GM18951 (cell line): Measurements from ENCODE around the gene RPL10.

ENCODE experiments used
- POLR2A ChIP-seq: IDR thresholded peaks from 4 replicates; pipeline ENCODE4 v1.6.1; 2011; ENCODE audit warnings: mild to moderate bottlenecking; ENCODE audit not compliant: insufficient read length, insufficient read depth; ENCODE audit errors: extremely low read depth
- in situ Hi-C: fragments of 300-500 bp; cut with MboI; formaldehyde crosslinking; loops from one replicate; pipeline ENCODE4 v1.12.0; 2022; ENCODE audit warnings: low sequenced_read_pairs, mixed read lengths, inconsistent platforms; ENCODE audit not compliant: unreplicated experiment

RPL10 gene

DNA sequence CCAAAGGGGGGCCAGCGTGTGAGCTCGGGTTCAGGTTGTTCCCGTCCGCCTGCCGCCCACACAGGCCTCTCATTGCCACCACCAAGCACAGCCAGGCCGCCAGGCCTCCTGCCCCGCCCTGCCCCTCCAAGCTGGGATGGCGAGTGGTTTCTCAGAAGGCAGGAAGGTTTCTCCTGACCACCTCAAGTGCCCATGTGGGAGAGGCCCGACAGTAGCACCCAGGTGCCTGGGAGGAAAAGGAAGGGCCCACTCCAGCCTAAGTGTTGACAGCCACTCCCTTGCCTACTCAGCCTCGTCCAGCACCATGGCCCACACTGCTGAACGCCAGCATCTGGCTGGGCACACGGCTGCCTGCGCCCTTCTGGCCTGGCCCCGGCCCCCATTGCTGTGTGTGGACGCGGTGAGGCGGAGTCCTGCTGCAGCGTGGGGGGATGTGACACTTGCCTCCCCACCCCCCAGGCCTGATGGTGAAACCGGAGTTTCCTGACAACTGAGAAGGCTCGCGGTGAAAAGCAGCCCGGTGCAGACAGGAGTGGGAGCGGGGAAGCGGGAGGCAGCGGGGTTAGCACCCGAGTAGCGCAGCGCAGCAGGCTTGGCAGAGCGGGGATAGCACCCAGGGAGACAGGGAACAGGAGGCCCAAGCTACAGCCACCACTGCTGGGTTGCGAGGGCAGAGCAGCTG lies 42.9 kb upstream of the RPL10 start:
- TF ChIP-seq POLR2A = peak; percentile 1
- in situ Hi-C loops = no loop called here

DNA sequence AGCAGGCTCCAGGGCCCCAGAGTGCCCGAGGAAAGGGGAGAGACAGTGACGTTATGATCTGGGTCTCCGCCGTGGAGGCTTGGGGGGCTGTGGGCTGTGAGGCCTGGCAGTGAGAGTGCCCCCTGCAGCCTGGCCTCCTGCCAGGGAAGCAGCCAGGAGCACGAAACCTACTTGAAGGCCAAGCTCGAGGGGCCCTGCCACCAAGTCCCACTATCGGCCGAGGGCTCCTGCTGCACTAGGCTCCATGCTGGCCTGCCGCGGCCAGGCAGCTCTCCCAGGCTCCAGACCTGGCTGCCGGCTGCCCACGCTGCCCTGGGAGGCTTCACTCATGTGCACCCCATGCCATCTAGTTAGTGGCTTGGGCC lies 42.4 kb upstream of the RPL10 start:
- TF ChIP-seq POLR2A = no peak
- in situ Hi-C loops = no loop called here

DNA sequence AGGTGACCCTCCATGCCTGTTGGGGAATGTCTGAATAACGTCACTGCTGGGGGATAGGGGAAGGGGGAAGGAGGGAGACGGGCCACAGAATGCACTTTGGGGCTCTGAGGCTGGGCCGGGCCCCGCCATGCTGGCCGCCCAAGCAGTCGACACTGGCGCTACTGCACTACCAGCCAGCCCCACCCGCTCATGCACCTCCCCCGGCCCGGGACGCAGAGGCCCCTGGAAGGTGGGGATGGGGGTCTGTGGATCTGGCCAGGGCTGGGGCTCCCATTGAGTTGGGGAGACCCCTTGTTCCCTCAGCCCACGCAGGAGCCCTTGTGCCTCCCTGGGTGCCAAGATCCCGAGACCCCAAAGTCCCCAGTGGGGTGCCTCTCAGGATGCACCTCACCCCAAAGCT lies 41.6 kb upstream of the RPL10 start:
- TF ChIP-seq POLR2A = no peak
- in situ Hi-C loops = no loop called here

DNA sequence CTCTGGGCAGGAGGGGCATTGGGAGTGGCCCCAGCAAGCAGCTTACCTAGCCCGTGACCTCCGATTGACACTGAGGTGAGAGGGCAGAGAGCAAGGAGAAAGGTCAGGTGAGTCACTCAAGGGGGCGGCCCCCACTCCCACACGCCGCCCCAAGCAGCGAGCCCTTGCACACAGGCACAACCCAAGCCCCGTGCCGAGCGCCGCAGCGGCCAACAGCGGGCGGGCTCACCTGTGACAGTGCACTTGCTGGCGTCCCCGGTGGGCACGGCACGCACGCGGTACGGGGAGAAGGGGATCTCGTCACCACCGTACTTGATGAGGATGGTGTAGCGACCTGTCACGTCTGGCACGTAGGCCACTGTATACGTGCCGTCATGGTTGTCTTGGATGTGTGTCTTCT lies 41.0 kb upstream of the RPL10 start:
- TF ChIP-seq POLR2A = no peak
- in situ Hi-C loops = no loop called here

DNA sequence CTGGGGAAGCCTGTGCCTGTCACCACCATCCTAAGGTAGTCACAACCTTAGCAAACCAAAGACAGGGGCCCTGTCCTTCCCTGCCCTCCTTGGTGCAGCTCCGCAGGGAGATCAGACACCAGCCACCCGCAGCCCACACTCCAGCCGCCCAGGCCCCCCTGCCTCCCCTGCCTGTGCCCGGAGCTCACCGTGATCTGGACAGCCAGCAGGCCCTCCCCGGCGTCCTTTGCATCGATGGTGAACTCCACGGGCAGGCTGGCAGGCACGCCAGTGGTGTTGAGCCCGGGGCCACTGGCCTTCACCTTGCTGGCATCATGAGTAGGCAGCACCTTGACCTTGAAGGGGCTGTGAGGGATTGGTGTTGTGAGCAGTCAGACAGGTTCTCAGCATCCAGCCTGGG lies 40.2 kb upstream of the RPL10 start:
- in situ Hi-C loops = no loop called here
- TF ChIP-seq POLR2A = no peak

DNA sequence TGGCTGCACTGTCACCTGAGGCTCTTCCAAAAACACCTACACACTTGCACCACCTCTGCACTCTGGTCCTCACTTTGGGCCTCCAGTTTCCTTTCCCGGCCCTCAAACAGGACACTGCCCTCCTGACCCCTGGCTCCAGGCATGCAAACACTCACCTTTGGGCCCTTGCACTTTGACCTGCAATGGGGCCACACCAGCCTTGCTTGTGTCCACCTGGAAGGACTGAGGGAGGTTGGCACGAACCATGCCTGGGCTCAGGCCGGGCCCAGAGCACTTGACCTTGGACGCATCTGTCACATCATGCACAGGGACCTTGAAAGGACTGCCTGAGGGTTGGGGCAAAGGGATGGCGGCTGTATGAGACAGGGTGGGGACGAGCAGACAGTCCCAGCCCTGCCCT lies 39.3 kb upstream of the RPL10 start:
- in situ Hi-C loops = no loop called here
- TF ChIP-seq POLR2A = no peak

DNA sequence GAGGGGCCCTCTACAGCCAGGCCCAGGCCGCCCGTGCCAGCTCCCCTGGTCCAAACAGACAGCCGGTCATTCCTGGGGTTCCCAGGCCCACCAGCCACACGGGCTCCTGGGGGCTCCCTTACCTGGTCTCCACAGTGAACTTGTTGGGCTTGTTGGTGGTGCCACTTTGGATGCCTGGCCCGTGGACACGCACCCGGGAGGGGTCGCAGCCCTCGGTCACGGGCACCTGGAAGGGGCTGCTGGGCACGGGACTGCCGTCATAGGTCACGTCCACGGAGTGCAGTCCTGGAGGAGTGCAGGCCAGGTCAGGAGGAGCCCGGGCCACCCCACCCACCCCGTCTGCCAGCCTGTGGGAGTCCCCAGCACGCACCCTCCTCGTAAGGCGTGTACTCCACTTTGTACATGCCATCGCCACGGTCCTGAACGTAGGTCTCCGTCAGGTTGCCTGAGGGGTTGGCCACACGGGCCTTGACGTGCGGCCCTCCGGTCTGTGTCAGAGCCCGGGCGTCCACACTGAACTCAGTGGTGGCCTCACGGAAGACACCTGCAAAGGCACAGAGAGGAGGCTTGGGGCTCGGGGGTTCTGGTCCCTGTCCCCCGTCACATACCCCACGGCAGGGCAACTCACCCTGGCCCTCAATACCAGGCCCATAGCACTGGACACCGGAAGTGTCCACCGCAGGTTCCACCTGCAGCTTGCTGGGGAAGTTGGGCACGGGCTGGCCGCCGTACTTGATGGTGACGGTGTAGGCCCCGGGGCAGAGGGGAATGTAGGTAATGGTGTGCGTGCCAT lies 38.6 kb upstream of the RPL10 start:
- in situ Hi-C loops = no loop called here
- TF ChIP-seq POLR2A = no peak

DNA sequence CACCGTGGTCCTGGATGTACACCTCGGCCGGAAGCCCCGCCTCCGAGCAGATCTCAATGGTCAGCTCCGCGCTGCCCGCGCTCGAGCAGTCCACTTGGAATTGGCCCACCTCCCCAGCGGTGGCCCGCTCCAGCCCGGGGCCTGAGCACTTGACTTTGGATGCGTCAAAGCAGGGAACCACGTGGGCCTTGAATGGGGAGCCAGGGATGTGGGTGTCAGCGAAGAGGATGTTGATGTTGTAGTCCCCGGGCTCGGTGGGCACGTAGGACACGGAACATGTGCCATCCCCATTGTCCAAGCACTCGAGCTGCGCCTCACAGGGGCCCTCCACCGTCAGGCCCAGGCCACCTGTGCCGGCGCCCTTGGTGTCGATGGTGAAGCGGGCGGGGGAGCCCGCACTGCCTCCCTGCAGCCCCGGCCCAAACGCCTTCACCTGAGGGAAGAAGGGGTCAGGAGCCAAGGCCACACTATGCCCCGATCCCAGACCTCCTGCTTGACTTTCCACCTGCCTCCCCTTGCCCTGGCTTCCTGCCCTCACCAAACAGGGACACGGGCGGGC lies 37.9 kb upstream of the RPL10 start:
- in situ Hi-C loops = no loop called here
- TF ChIP-seq POLR2A = no peak

DNA sequence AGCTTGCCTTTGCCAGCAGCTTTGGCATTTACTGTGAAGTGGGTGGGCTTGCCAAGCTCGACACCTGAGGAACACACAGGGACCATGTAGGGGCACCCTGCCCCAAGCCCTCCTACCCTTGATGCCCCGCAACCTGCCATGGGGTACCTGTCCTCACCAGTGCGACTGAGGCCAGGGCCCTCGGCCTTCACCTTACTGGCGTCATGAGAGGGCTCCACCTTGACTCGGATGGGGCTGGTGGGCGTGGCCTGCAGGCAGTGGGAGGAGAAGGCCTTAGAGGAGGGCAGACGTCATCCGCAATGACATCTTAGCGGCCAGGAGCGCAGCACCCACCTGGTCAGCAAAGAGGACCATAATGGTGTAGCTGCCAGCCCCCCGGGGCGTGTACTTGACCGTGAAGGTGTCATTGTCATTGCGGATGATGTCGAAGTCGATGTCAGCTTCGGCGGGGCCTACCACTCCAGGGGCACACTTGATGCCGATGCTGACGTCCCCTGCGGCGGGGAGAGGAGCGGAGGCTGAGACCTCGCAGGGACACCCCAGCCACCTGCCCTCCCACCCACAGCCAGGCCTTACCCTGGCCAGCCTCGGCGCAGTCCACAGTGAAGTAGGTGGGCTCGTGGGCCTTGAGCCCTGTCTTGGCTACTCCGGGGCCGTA lies 36.0 kb upstream of the RPL10 start:
- in situ Hi-C loops = no loop called here
- TF ChIP-seq POLR2A = peak; percentile 1

DNA sequence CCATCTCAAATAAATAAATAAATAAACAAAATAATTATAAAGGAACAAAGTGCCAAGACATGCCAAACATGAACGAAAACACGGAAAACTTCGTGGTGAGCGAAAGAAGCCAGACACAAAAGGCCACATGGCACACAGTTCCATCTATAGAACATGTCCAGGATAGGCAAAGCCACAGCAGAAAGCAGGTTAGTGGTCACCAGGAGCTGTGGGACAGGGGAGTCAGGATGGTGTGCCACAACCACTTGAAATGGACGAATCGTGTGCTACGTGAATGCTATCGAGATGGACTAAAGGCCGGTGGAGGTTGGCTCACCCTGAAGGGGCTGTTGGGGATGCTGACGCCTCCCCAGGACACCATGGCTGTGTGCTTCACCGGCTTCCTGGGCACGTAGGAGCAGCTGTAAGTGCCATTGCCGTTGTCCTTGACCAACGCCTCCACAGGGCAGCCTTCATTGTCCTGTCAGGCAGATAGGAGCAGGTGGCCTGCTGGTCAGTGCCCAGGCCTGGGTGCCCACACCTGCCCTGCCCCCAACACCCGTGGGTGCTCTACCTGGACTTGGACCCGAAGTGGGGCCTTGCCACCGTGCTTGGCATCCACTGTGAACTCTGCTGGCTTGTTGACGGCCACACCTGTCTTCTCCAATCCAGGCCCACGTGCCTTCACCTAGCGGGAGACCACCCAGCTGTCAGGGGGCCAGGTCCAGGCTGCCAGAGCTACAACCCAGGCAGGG lies 34.3 kb upstream of the RPL10 start:
- no peak for TF ChIP-seq POLR2A
- in situ Hi-C loops = no loop called here

DNA sequence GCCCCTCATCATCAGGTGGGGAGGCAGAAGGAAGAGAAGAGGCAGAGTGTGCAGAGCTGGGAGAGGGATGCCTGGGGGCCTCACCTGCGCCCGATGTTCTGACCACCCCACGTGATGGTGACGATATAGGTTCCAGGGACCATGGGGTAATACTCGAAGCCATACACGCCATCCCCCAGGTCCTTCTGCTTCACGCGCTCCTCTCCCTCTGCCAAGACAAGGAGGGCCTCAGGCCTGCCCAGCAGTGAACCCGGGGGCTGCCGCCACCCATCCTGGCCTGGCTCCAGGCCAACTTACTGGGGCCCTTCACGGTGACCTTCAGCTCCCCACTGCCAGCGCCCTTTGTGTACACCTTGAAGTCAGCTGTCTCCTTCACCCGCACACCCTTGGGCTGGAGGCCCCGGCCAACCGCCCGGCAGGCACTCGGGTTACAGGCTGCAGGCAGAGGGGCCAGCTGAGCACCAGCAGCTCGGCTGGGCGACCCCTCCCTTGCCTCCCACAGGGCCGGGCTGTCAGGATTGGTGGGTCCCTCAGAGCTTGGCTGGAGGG lies 33.1 kb upstream of the RPL10 start:
- in situ Hi-C loops = no loop called here
- TF ChIP-seq POLR2A = no peak

DNA sequence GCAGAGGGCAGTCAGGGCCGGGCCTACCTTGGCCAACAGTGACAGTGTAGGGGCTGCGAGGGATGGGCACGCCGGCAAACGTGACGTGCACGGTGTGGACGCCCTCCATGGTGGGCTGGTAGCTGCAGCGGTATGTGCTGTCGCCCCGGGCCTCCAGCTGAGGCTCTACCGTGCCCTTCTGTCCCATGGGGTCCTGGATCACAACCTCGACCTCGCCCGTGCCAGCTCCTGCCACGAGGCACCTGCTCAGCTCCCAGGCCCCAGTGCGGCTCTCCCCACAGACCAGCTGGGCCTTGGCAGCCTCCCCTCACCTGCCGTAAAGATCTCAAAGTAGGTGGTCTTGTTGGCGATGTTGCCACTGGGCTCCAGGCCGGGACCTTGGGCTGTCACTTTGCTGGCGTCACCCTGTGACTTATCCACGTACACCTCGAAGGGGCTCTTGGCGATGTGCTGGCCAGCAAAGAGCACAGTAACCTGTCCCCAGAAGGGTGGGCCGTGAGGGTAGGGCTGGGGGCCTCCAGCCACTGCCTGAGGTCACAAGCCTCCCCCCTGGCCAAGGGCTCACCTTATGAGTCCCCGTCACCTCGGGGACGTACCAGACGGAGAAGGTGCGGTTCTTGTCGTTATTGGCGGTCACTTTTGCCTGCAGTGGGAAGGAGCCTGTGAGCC lies 32.0 kb upstream of the RPL10 start:
- in situ Hi-C loops = no loop called here
- TF ChIP-seq POLR2A = no peak

DNA sequence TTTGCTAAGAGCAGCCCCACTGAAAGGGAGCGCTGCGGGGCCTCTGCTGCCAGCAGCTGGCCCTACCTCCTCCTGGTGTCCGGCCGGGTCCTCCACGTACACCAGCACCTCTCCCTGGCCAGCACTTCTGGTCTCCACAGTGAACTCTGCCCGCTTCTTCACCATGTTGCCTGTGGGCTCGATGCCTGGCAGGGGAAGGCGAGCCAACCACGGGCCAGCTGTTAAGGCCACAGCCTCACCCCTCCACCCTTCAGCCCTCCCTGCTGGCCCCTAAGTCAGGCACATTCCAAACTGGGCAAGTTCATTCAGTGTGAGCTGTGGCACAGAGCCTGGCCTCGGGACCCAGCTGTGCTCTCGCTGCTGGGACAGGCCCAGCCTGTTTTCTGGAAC lies 31.5 kb upstream of the RPL10 start:
- in situ Hi-C loops = no loop called here

More for the DNA sequence above, 31.5 kb upstream of the RPL10 start:
- no peak for TF ChIP-seq POLR2A
